Ramos (cell line): Measurements from ENCODE around the gene KPNA3.

Source experiments
- in situ Hi-C: fragments of 300-500 bp; cut with MboI; formaldehyde crosslinking; loops from one replicate; pipeline ENCODE4 v1.14.3; 2022; ENCODE audit warnings: low sequenced_read_pairs; ENCODE audit not compliant: unreplicated experiment

The KPNA3 gene

DNA sequence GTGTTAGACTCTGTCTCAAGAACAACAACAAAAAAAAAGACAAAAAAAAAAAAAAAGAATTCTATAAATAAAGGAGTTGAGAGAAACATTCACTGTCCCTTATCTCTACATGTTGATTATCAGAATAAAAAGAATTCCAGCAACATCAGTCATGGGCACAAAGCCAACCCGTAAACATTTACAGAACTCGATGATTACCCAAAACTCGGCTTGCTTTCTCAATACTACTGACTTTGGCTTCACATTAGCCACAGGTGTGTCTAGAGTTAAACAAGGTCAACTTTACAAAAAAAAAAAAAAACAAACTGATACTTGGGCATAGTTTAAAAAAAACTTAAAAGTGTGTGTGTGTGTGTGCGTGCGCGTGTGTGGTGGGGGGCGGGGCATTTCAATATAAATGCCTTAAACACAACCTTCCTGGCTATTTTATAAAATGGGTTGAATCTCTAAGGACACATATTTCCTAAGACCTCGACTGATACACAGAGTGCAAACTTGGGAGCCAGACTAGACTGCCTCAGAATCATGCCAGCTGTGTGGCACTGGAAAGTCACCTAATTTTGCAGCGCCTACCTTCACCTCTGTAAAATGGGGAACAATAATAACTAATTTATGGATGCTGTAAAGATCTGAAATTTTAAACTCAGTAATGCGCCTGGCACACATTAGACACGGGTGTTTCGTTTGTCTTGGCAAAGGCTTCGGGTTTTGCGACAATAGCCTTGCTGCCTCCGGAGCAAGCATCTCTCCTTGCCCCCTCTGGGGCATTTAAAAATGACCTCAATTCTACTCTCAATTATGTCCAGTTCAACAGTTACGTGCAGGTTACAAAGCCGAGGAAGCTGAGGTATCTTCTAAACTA is 102.1 kb downstream of the KPNA3 start:
- in situ Hi-C loops: no loop called here

- in situ Hi-C loops: no loop called here
Measured at GRCh38 chr13:49683489-49683888, 109.0 kb downstream of the KPNA3 start.

GRCh38 chr13:49681842-49682435 is 110.5 kb downstream of the KPNA3 start:
- in situ Hi-C loops: no loop called here

- in situ Hi-C loops: no loop called here
Measured at GRCh38 chr13:49679246-49679645, 113.2 kb downstream of the KPNA3 start.

- in situ Hi-C loops: no loop called here
Measured at GRCh38 chr13:49678191-49678914, 114.1 kb downstream of the KPNA3 start.

DNA sequence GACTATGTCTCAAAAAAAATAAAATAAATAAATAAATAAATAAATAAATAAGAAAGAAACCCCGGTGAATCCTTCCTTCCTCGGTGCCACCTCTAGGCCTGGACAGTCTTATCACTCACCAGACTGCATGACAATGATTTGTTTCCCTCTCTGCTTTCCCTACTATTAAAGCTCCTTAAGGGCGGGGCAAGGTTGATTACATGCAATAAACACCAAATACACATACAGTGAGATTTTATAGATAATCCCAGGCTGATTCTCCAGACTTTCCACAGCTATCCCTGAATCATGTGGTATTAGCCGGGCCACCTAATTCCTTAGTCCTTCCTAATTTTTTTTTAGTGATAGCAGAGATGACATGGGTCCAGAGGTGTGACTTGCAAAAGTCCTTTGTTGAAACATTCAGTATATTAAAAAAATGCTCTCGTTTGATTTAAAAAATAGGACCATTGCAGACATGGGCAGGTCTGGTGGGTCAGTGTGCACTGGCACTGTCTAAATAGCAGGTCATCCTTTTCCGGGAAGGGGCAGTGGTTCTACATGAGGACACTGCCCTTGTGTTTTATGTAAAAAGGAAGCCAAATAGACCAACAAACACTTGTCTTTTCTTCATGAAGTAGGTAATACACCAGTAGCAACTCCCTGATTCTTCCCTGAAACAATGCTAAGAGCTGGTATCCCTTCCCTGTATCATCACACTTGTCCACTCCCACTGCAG is 115.7 kb downstream of the KPNA3 start:
- in situ Hi-C loops: no loop called here

GRCh38 chr13:49670828-49671227 is 121.7 kb downstream of the KPNA3 start:
- in situ Hi-C loops: loop anchor here (25.0 kb wide), 1 partner anchor 1391 kb away; no protein-coding TSS in a partner anchor

DNA sequence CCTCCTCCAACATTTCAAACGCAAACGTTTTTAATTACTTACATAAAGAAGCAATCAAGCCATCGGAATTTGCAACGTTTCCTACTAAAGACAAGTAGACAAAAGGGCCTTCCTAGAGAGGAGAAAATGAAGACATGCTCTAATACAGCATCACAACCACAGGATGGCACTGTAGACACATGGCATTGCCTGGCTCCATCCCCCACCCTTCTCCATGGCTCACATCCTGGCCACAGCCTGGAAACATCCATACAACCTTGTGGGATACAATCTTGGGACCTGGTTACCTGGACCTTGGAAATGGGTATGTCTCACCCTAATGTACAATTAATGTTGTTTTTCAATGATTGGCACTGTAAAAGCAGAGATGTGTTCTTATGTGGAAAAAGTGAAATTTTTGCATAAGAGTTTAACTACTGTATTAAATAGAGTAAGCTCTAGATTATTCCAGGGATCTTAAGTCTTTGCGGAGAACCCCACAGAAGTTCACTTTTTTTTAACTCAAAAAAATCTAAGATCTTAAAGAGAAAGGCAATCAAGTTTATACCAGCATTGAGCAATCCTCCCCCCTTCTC is 122.7 kb downstream of the KPNA3 start:
- in situ Hi-C loops: loop anchor here (25.0 kb wide), 1 partner anchor 1392 kb away; no protein-coding TSS in a partner anchor

DNA sequence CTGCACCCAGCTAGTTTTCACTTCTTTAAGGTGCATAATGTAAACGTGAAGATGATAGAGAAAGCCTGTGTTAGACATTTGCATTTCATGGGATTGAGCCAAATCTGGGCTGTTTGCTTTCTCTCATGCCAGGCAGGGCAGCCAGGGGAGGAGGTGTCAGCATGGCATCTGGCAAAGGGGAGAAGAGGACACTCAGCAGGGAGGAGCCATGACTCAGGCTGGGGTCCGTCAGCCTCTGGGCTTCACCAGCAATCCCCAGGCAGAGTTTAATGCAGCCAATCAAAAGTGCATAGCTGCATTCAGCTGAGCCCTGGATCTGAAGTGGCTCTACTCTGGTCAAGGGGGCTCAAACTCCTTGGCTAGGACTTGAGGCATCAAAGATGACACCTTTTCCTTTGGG is 124.7 kb downstream of the KPNA3 start:
- in situ Hi-C loops: loop anchor here (25.0 kb wide), 1 partner anchor 1395 kb away; no protein-coding TSS in a partner anchor

DNA sequence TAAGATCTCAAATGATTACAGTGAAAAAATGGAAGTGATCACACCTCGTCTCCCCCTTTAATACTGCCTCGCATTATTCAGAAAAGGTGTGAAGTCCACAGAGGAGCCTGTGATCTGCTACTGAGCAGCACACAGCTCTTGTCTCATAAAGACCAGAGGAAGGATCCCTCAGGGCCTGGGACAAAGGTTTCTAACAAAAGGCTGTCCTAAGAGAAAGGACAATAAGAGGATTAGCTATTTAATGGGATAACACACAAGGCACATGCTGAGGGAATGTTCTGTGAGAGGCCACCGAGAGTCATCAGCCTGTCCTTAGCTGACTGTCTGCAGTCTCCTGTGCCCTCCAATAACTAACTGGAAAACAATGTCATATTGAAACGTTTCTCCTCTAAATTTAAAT is 127.9 kb downstream of the KPNA3 start:
- in situ Hi-C loops: loop anchor here (25.0 kb wide), 1 partner anchor 1398 kb away; no protein-coding TSS in a partner anchor

DNA sequence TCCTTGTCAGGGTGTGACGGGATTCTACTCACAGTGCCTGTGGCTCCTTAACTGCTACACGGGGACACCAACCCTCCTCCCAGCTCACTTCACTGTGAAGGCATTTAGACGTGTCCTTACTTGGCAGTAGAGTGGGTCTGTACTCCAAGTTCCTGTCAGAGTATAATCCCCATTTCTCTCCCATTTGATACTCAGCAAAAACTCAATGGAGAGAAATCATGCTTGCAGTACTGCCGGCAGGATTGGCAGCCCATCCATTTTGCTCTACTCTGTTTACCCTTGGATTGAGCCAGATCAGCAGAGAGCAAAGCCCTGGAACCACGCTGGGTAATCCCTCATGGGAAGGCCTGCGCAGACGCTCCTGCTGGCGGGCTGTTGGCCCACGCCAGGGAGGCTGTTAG is 135.2 kb downstream of the KPNA3 start:
- in situ Hi-C loops: loop anchor here (25.0 kb wide), 1 partner anchor 1405 kb away; no protein-coding TSS in a partner anchor

GRCh38 chr13:49655906-49656305 is 136.6 kb downstream of the KPNA3 start:
- in situ Hi-C loops: loop anchor here (25.0 kb wide), 1 partner anchor 1406 kb away; no protein-coding TSS in a partner anchor

DNA sequence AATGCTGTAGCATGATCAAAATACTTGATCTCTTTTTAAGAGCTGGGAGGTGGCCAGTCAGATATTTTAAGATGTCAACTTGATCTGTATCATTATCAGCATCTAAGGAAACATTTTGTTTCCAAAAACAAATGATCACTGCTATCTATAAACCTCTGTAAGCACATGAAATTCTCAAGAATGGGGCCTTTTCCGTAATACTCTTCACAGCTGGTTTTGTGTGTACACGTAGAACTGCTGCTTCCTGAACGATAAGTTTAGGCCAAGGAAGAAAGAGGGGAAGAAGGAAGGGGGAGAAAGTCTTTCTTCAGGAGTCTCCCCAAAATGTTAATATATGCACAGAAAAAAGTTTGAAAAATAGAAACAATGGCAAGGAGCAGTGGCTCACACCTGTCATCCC is 138.5 kb downstream of the KPNA3 start:
- in situ Hi-C loops: loop anchor here (25.0 kb wide), 1 partner anchor 1408 kb away; no protein-coding TSS in a partner anchor

- in situ Hi-C loops: loop anchor here (25.0 kb wide), 1 partner anchor 1409 kb away; no protein-coding TSS in a partner anchor
Measured at GRCh38 chr13:49653478-49653877, 139.0 kb downstream of the KPNA3 start.

- in situ Hi-C loops: loop anchor here (25.0 kb wide), 1 partner anchor 1410 kb away; no protein-coding TSS in a partner anchor
Measured at GRCh38 chr13:49652355-49653305, 139.9 kb downstream of the KPNA3 start.

- in situ Hi-C loops: loop anchor here (25.0 kb wide), 1 partner anchor 1411 kb away; no protein-coding TSS in a partner anchor
Measured at GRCh38 chr13:49651570-49652354, 140.7 kb downstream of the KPNA3 start.

DNA sequence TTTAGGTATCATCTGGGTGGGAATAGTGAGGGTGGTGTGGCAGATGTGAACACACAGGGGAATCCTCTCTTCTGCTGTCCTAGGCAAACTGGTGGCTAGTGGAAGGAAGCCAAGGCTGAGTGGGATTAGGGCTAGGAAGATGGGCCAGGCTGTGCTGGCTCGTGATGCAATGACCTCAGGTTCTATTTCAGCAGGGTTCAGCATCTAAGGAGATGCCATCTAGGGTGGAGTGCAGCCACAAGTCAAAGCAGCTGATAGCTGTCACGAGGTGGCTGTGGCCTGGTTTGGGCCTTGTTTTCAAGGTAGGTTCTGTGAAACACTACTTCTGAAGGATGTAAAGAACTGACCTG is 142.5 kb downstream of the KPNA3 start:
- in situ Hi-C loops: loop anchor here (25.0 kb wide), 1 partner anchor 1412 kb away; no protein-coding TSS in a partner anchor
